Adrenal gland (tissue), 12 donors: ENCODE results near the gene DAB2IP. TPM values are rescaled to one million over a fixed set of nuclear protein-coding genes. Genes with fewer than 3 reads are reported as not detected.
"Not testable (repeated sequence)": the region's sequence is repeated elsewhere in the genome, so short reads cannot be mapped to it uniquely, and the experiment has no call there.

Experiments
- DNase-seq, 7 donors: peaks; one replicate each; pipeline ENCODE4 v3.0.0-alpha.2; 2019 to 2020
- H3K27ac ChIP-seq, 5 donors: fragments of 200-600 bp; sonication (generic) in 4 of 5; 1 replicate in 3 of 5; 2 replicates in 2 of 5; pipeline versions ENCODE4 v1.5.1 to v1.8.0; 2016 to 2020; ENCODE audit warnings: mild to moderate bottlenecking in 1 of 5
- H3K27me3 ChIP-seq: fragments of 200-600 bp; 2 replicates; pipeline ENCODE4 v1.8.0; 2021
- H3K36me3 ChIP-seq, 2 donors: fragments of 200-600 bp; replicated peaks in 1 of 2; 1 replicate in 1 of 2; 2 replicates in 1 of 2; pipeline versions ENCODE4 v1.5.1 to v1.8.0; 2018 to 2022
- H3K4me1 ChIP-seq, 2 donors: fragments of 200-600 bp; replicated peaks in 1 of 2; 1 replicate in 1 of 2; 2 replicates in 1 of 2; pipeline versions ENCODE4 v1.5.1 to v1.8.0; 2018 to 2021
- H3K4me3 ChIP-seq, 4 donors: fragments of 200-600 bp; sonication (generic) in 3 of 4; one replicate each; pipeline ENCODE4 v1.5.1; 2016 to 2018
- H3K9me3 ChIP-seq, 3 donors: fragments of 200-600 bp; sonication (generic) in 1 of 3; replicated peaks in 1 of 3; 1 replicate in 2 of 3; 2 replicates in 1 of 3; pipeline versions ENCODE4 v1.5.1 to v1.8.0; 2016 to 2021
- CTCF ChIP-seq, 6 experiments: fragments of 450-650 bp in 4 of 6; fragments of 200-600 bp in 2 of 6; sonication (generic) in 1 of 6; IDR thresholded peaks; 1 replicate in 5 of 6; 2 replicates in 1 of 6; pipeline versions ENCODE4 v1.5.1 to v1.8.0; 2016 to 2021; ENCODE audit warnings: antibody characterized with exemption in 6 of 6, mild to moderate bottlenecking in 2 of 6, moderate library complexity in 1 of 6
- POLR2A ChIP-seq, 2 donors: fragments of 450-650 bp; IDR thresholded peaks; one replicate each; pipeline ENCODE4 v1.6.1; 2017; ENCODE audit warnings: antibody characterized with exemption in 2 of 2, mild to moderate bottlenecking in 2 of 2, moderate library complexity in 1 of 2
- WGBS, 4 donors: extraction: QIAGEN DNeasy Blood & Tissue Kit in 2 of 4; methylation state at CpG; one replicate each; pipeline versions ENCODE4 v1.1.5 to v1.1.7; 2013 to 2017; 5-methylcytosine and 5-hydroxymethylcytosine counted together
- intact Hi-C, 2 donors: fragments of 100-400 bp; cut with DNase I; formaldehyde crosslinking; loops; one replicate each; pipeline versions ENCODE4 v1.14.1 to v1.15.0; 2022 to 2023
- polyA plus RNA-seq, 3 donors: library from polyadenylated mRNA; stranded (reverse); fragments of 200-250 nt in 2 of 3; fragments of 350-450 nt in 1 of 3; fragmentation: Illumina TruSeq in 1 of 3; extraction: RNeasy Lipid Tissue Mini Kit (QIAGEN cat#74804) in 1 of 3; gene quantifications; one replicate each; pipeline ENCODE4 v1.2.3, GENCODE V29; 2013 to 2014
- total RNA-seq, 9 donors: library from RNA; depleted of rRNA in 4 of 9; stranded (reverse); fragments of >200 nt in 4 of 9; fragments of 120-200 nt in 1 of 9; fragmentation: NEBNext Ultra II Directional in 1 of 9; extraction: Animal tissue kit (Norgen Biotek cat#: 25700) in 1 of 9; gene quantifications; one replicate each; pipeline versions ENCODE4 v1.1.0 to v1.2.4, GENCODE V29; 2013 to 2023
- donor health status: healthy with polysubstance abuse.
- donor health status: Bipolar disorder and iron deficiency.
- donor health status: DM: yes; HTN: yes; CAD: no.
- donor health status: DM: no; HTN: no; CAD: no.
- donor health status: DM: no; HTN: no; CAD: no.
- donor health status: DM: yes; HTN: yes; CAD: no.

Gene DAB2IP
- total and polyA plus RNA-seq, 12 donors: 12.0 to 52.2 (median 43.9) TPM

GRCh38 chr9:121739971-121740370, 88.5 kb downstream of the DAB2IP start:
- Histone ChIP-seq H3K36me3 (no peaks in the 10 kb centered on the region), H3K4me3 (no peak overlapping the region), H3K27me3 (no peaks in the 10 kb centered on the region), H3K27ac (peak overlapping the region in 2 of 5 donors; percentile 13 to 87), H3K4me1 (peaks cover 46 to 96% of the 10 kb centered on the region in 2 donors), H3K9me3 (no peaks in the 10 kb centered on the region)
- DNase-seq: no peak
- intact Hi-C loops: no loop called here
- TF ChIP-seq POLR2A (IDR thresholded peaks at IDR 0.05) (no peak), CTCF (IDR thresholded peaks at IDR 0.05) (no peak)
- WGBS, 4 donors: 75 to 85% (median 78%) methylated on average over 7 of the region's 7 CpGs

GRCh38 chr9:121741228-121741918, 89.9 kb downstream of the DAB2IP start:
- Histone ChIP-seq H3K4me3 (no peak overlapping the region), H3K36me3 (no peaks in the 10 kb centered on the region), H3K9me3 (no peaks in the 10 kb centered on the region), H3K27ac (peak overlapping the region in 3 of 5 donors; percentile 66 to 91 (median 90)), H3K4me1 (peaks cover 58 to 89% of the 10 kb centered on the region in 2 donors), H3K27me3 (no peaks in the 10 kb centered on the region)
- WGBS, 4 donors: 64 to 80% (median 70%) methylated on average over 7 to 10 of the region's 10 CpGs
- intact Hi-C loops: no loop called here
- DNase-seq: no peak
- TF ChIP-seq CTCF (IDR thresholded peaks at IDR 0.05) (no peak), POLR2A (IDR thresholded peaks at IDR 0.05) (no peak)

- intact Hi-C loops, H3K9me3 ChIP-seq, H3K4me3 ChIP-seq, H3K27me3 ChIP-seq, H3K36me3 ChIP-seq: not testable (repeated sequence)
- 50 to 66% (median 59%) methylated on average over 4 of the region's 4 CpGs for WGBS, 4 donors
- peaks cover 64 to 89% of the 10 kb centered on the region in 2 donors for H3K4me1 ChIP-seq
- peak overlapping the region in 3 of 5 donors; percentile 66 to 91 (median 90) for H3K27ac ChIP-seq
- DNase-seq: peak in 4 of 7 donors; percentile 49 to 64 (median 56)
Observed at GRCh38 chr9:121741919-121742283, 90.5 kb downstream of the DAB2IP start.

GRCh38 chr9:121742923-121743322, 91.5 kb downstream of the DAB2IP start:
- Histone ChIP-seq H3K9me3 (no peaks in the 10 kb centered on the region), H3K4me1 (peaks cover 64 to 87% of the 10 kb centered on the region in 2 donors), H3K36me3 (no peaks in the 10 kb centered on the region), H3K27me3 (no peaks in the 10 kb centered on the region), H3K4me3 (peak overlapping the region in 1 of 4 donors; percentile 59), H3K27ac (peak overlapping the region in 4 of 5 donors; percentile 71 to 91 (median 88))
- intact Hi-C loops: no loop called here
- 67 to 100% (median 69%) methylated on average over 1 to 3 of the region's 3 CpGs for WGBS, 4 donors
- no peak for TF ChIP-seq POLR2A (IDR thresholded peaks at IDR 0.05)
- TF ChIP-seq CTCF (IDR thresholded peaks at IDR 0.05): no peak
- no peak for DNase-seq
